Measurements from ENCODE around the gene FARP2. TPM values are rescaled to one million over a fixed set of nuclear protein-coding genes. Genes with fewer than 3 reads are reported as not detected.

Gene FARP2
- total RNA-seq, 6 experiments from 2014 or later: 13.3 to 41.3 (median 28.7) TPM

GRCh38 chr2:241479026-241479898 is 123.2 kb downstream of the FARP2 start:
- Histone ChIP-seq H3K27me3 (no peaks in the 10 kb centered on the region), H3K4me1 (no peaks in the 10 kb centered on the region), H3K9me3 (no peaks in the 10 kb centered on the region), H3K36me3 (peaks cover 0 to 38% (median 5%) of the 10 kb centered on the region in 4 donors), H3K27ac (no peak overlapping the region), H3K4me3 (no peak overlapping the region)
- intact Hi-C loops (cut with DNase I): no loop called here
- ATAC-seq (no peak), DNase-seq (no peak)
- WGBS (ENCODE audit: insufficient coverage, low coverage, low lambda C conversion rate, missing lambda C conversion rate): 92% methylated on average over 6 of the region's 18 CpGs
- TF ChIP-seq, protein P1, sequence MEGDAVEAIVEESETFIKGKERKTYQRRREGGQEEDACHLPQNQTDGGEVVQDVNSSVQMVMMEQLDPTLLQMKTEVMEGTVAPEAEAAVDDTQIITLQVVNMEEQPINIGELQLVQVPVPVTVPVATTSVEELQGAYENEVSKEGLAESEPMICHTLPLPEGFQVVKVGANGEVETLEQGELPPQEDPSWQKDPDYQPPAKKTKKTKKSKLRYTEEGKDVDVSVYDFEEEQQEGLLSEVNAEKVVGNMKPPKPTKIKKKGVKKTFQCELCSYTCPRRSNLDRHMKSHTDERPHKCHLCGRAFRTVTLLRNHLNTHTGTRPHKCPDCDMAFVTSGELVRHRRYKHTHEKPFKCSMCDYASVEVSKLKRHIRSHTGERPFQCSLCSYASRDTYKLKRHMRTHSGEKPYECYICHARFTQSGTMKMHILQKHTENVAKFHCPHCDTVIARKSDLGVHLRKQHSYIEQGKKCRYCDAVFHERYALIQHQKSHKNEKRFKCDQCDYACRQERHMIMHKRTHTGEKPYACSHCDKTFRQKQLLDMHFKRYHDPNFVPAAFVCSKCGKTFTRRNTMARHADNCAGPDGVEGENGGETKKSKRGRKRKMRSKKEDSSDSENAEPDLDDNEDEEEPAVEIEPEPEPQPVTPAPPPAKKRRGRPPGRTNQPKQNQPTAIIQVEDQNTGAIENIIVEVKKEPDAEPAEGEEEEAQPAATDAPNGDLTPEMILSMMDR (IDR thresholded peaks at IDR 0.05): no peak
- TF ChIP-seq POLR2A (IDR thresholded peaks at IDR 0.05): no peak

GRCh38 chr2:241481687-241482086 is 125.6 kb downstream of the FARP2 start:
- no peaks in the 10 kb centered on the region for H3K9me3 ChIP-seq
- DNase-seq (no peak), ATAC-seq (no peak)
- no peaks in the 10 kb centered on the region for H3K27me3 ChIP-seq
- 100% methylated on average over 1 of the region's 1 CpG for WGBS (ENCODE audit: insufficient coverage, low coverage, low lambda C conversion rate, missing lambda C conversion rate)
- peaks cover 0 to 28% (median 5%) of the 10 kb centered on the region in 4 donors for H3K36me3 ChIP-seq
- no peak overlapping the region for H3K27ac ChIP-seq
- TF ChIP-seq POLR2A (IDR thresholded peaks at IDR 0.05): no peak
- TF ChIP-seq, protein P1 (IDR thresholded peaks at IDR 0.05): no peak
- no peaks in the 10 kb centered on the region for H3K4me1 ChIP-seq
- intact Hi-C loops (cut with DNase I): no loop called here
- no peak overlapping the region for H3K4me3 ChIP-seq

GRCh38 chr2:241482126-241482955 is 126.3 kb downstream of the FARP2 start:
- no peaks in the 10 kb centered on the region for H3K27me3 ChIP-seq
- DNase-seq (no peak), ATAC-seq (no peak)
- H3K27ac ChIP-seq: no peak overlapping the region
- intact Hi-C loops (cut with DNase I): no loop called here
- H3K4me3 ChIP-seq: no peak overlapping the region
- no peak for TF ChIP-seq POLR2A (IDR thresholded peaks at IDR 0.05)
- TF ChIP-seq, protein P1 (IDR thresholded peaks at IDR 0.05): no peak
- H3K4me1 ChIP-seq: no peaks in the 10 kb centered on the region
- no peaks in the 10 kb centered on the region for H3K9me3 ChIP-seq
- H3K36me3 ChIP-seq: peaks cover 0 to 27% (median 5%) of the 10 kb centered on the region in 4 donors
- WGBS (ENCODE audit: insufficient coverage, low coverage, low lambda C conversion rate, missing lambda C conversion rate): 95% methylated on average over 8 of the region's 20 CpGs

DNA sequence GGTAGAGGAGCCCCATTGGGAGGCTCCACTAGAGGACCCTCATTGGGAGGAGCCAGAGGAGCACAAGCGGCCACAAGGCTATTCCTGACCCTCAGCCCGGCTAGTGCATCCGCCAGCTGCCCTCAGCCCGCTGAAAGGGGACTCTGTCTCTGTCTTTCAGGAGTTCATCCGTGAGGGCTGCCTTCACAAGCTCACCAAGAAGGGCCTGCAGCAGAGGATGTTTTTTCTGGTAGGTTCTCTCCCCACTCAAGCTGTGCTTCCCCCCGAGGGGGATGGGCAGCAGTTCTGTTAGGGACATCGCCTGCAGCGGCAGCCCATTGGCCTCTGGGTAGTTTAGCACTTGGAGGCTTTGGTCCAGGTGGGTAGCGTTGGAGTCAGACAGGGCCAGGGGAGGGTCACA is 127.2 kb downstream of the FARP2 start:
- intact Hi-C loops (cut with DNase I): no loop called here
- ATAC-seq (no peak), DNase-seq (no peak)
- Histone ChIP-seq H3K9me3 (no peaks in the 10 kb centered on the region), H3K27me3 (no peaks in the 10 kb centered on the region), H3K27ac (no peak overlapping the region), H3K4me3 (no peak overlapping the region), H3K36me3 (peaks cover 0 to 18% (median 3%) of the 10 kb centered on the region in 4 donors), H3K4me1 (no peaks in the 10 kb centered on the region)
- no peak for TF ChIP-seq POLR2A (IDR thresholded peaks at IDR 0.05)
- TF ChIP-seq, protein P1 (IDR thresholded peaks at IDR 0.05): no peak
- 60% methylated on average over 1 of the region's 9 CpGs for WGBS (ENCODE audit: insufficient coverage, low coverage, low lambda C conversion rate, missing lambda C conversion rate)

Measured in right lobe of liver (tissue), 6 donors.